Mesothelial cell of epicardium (in vitro differentiated cells): ENCODE measurements around the gene ZSCAN10. TPM values are rescaled to one million over a fixed set of nuclear protein-coding genes. Genes with fewer than 3 reads are reported as not detected.

Source experiments
- DNase-seq, 2 experiments: peaks; one replicate each; pipeline ENCODE4 v3.0.0; 2021; ENCODE audit warnings: low spot score in 2 of 2; ENCODE audit not compliant: unreplicated experiment in 2 of 2
- H3K27ac Mint-ChIP-seq: 2 replicates; pipeline ENCODE4 v1.8.0; 2021; ENCODE audit warnings: mixed read lengths
- H3K27me3 Mint-ChIP-seq: 2 replicates; pipeline ENCODE4 v1.8.0; 2021; ENCODE audit warnings: low read depth, mixed read lengths
- H3K36me3 Mint-ChIP-seq: 2 replicates; pipeline ENCODE4 v1.8.0; 2021; ENCODE audit warnings: mixed read lengths
- H3K4me1 Mint-ChIP-seq: 2 replicates; pipeline ENCODE4 v1.8.0; 2021; ENCODE audit warnings: mixed read lengths
- H3K4me3 Mint-ChIP-seq: 2 replicates; pipeline ENCODE4 v1.8.0; 2021; ENCODE audit warnings: mild to moderate bottlenecking, moderate library complexity, mixed read lengths
- H3K9me3 Mint-ChIP-seq: 2 replicates; pipeline ENCODE4 v1.8.0; 2021; ENCODE audit warnings: mixed read lengths
- total RNA-seq: library from RNA; stranded (reverse); gene quantifications from 3 replicates; pipeline ENCODE4 v1.2.1, GENCODE V29; 2021
- TF ChIP-seq, protein P1 (sequence below): fragments of 200-600 bp; sonication (generic); IDR thresholded peaks from one replicate; pipeline ENCODE4 v1.5.0; 2021; ENCODE audit warnings: antibody characterized with exemption; ENCODE audit not compliant: unreplicated experiment

The ZSCAN10 gene
- total RNA-seq, 1 donor from 2014 or later: 0.42 TPM

GRCh38 chr16:3097266-3097665 lies 1.8 kb downstream of the ZSCAN10 start:
- H3K9me3 Mint-ChIP-seq: no peaks in the 10 kb centered on the region
- peaks cover 20% of the 10 kb centered on the region for H3K4me1 Mint-ChIP-seq
- no peak overlapping the region for H3K27ac Mint-ChIP-seq
- H3K36me3 Mint-ChIP-seq: no peaks in the 10 kb centered on the region
- no peak for DNase-seq
- peaks cover 29% of the 10 kb centered on the region for H3K27me3 Mint-ChIP-seq
- TF ChIP-seq, protein P1, sequence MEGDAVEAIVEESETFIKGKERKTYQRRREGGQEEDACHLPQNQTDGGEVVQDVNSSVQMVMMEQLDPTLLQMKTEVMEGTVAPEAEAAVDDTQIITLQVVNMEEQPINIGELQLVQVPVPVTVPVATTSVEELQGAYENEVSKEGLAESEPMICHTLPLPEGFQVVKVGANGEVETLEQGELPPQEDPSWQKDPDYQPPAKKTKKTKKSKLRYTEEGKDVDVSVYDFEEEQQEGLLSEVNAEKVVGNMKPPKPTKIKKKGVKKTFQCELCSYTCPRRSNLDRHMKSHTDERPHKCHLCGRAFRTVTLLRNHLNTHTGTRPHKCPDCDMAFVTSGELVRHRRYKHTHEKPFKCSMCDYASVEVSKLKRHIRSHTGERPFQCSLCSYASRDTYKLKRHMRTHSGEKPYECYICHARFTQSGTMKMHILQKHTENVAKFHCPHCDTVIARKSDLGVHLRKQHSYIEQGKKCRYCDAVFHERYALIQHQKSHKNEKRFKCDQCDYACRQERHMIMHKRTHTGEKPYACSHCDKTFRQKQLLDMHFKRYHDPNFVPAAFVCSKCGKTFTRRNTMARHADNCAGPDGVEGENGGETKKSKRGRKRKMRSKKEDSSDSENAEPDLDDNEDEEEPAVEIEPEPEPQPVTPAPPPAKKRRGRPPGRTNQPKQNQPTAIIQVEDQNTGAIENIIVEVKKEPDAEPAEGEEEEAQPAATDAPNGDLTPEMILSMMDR: no peak
- no peak overlapping the region for H3K4me3 Mint-ChIP-seq

- peaks cover 28% of the 10 kb centered on the region for H3K27me3 Mint-ChIP-seq
- H3K36me3 Mint-ChIP-seq: no peaks in the 10 kb centered on the region
- no peak overlapping the region for H3K4me3 Mint-ChIP-seq
- no peak for DNase-seq
- H3K27ac Mint-ChIP-seq: no peak overlapping the region
- H3K9me3 Mint-ChIP-seq: no peaks in the 10 kb centered on the region
- peaks cover 20% of the 10 kb centered on the region for H3K4me1 Mint-ChIP-seq
- TF ChIP-seq, protein P1: no peak
Observed at GRCh38 chr16:3096362-3096761, 2.7 kb downstream of the ZSCAN10 start.

GRCh38 chr16:3095869-3096268 lies 3.2 kb downstream of the ZSCAN10 start:
- H3K9me3 Mint-ChIP-seq: no peaks in the 10 kb centered on the region
- H3K4me3 Mint-ChIP-seq: no peak overlapping the region
- no peaks in the 10 kb centered on the region for H3K36me3 Mint-ChIP-seq
- peaks cover 24% of the 10 kb centered on the region for H3K27me3 Mint-ChIP-seq
- TF ChIP-seq, protein P1: no peak
- no peak for DNase-seq
- H3K27ac Mint-ChIP-seq: no peak overlapping the region
- H3K4me1 Mint-ChIP-seq: peaks cover 20% of the 10 kb centered on the region

DNA sequence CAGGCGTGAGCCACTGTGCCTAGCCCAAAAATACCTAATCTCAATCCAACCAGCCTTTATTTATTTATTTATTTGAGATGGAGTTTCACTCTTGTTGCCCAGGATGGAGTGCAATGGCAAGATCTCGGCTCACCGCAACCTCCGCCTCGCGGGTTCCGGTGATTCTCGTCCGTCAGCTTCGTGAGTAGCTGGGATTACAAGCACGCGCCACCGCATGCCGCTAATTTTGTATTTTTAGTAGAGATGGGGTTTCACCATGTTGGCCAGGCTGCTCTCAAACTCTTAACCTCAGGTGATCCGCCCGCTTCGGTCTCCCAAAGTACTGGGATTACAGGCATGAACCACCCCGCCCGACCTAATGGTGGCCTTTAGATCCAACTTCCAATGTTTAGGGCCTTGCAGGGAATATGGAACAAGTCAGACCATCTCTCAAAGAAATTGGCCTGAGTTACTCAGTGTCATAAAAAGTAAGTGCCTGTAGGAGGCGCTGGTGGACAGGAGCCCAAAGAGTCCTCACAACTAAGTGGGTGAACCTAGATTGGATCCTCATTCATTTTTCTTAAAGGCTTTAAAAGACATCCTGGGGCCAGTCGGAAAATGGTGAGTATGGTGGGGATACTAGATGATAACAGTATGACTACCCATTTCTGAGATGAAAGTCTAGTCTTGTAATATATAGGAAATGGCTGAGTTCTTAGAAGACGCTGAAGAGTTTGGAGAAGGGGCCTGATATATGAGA lies 4.6 kb downstream of the ZSCAN10 start:
- DNase-seq: no peak
- TF ChIP-seq, protein P1: peak; percentile 33
- no peak overlapping the region for H3K27ac Mint-ChIP-seq
- peaks cover 16% of the 10 kb centered on the region for H3K4me1 Mint-ChIP-seq
- no peaks in the 10 kb centered on the region for H3K36me3 Mint-ChIP-seq
- no peak overlapping the region for H3K4me3 Mint-ChIP-seq
- H3K27me3 Mint-ChIP-seq: peaks cover 20% of the 10 kb centered on the region
- no peaks in the 10 kb centered on the region for H3K9me3 Mint-ChIP-seq

DNA sequence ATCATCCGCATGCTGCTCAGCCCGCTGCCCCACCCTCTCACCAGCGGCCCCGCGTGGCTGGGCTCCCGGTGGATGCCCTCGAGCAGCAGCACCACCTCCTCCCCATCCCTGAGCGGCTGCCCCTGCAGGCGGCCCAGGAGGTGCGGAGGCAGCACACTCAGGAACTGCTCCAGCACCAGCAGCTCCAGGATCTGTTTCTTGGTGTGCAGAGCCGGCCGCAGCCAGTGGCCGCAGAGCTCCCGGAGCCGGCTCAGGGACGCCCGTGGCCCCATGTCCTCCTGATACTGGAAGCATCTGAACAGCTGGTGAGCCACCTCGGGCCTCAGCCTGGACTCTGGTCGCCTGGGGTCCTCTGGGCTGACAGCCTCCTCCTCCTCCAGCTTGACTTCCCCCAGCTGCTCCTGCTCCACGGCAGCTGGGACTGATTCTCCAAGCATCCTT lies 6.6 kb downstream of the ZSCAN10 start:
- Mint-ChIP-seq H3K27me3 (peaks cover 6% of the 10 kb centered on the region), H3K4me1 (peaks cover 18% of the 10 kb centered on the region), H3K9me3 (no peaks in the 10 kb centered on the region), H3K4me3 (no peak overlapping the region), H3K36me3 (no peaks in the 10 kb centered on the region), H3K27ac (no peak overlapping the region)
- TF ChIP-seq, protein P1: no peak
- DNase-seq: no peak
